Right lobe of liver (tissue), 4 donors: ENCODE results near the gene BMPR2.
"Not testable (repeated sequence)": the region's sequence is repeated elsewhere in the genome, so short reads cannot be mapped to it uniquely, and the experiment has no call there.

Experiments used
- CTCF ChIP-seq, 4 donors: fragments of 200-600 bp in 3 of 4; fragments of 450-650 bp in 1 of 4; IDR thresholded peaks; one replicate each; pipeline versions ENCODE4 v1.5.1 to v1.8.0; 2016 to 2022; ENCODE audit warnings: antibody characterized with exemption in 4 of 4, mild to moderate bottlenecking in 2 of 4
- POLR2A ChIP-seq: fragments of 450-650 bp; IDR thresholded peaks from one replicate; pipeline ENCODE4 v1.6.1; 2017; ENCODE audit warnings: antibody characterized with exemption, mild to moderate bottlenecking
- donor health status: DM: no; HTN: no; CAD: no.
- donor health status: DM: no; HTN: no; CAD: no.
- donor health status: DM: no; HTN: yes; CAD: no.

GRCh38 chr2:202496835-202497472, 120.8 kb downstream of the BMPR2 start:
- not testable (repeated sequence) for TF ChIP-seq CTCF (IDR thresholded peaks at IDR 0.05); POLR2A
